GM10248 (cell line): Measurements from ENCODE around the gene ULK4.
A peak's percentile ranks its signal among the peaks of the same experiment; 100 is the strongest.

Experiments
- CTCF ChIA-PET: fragments of 300-600 bp; sonication (Branson Sonifier 250); formaldehyde crosslinking; extraction: SDS; loops from one replicate; lab custom pipeline; 2021; ENCODE audit warnings: antibody characterized with exemption; lab: Yijun Ruan, JAX
- POLR2A ChIA-PET: fragments of 350-650 bp; sonication (Branson Sonifier 250); formaldehyde crosslinking; extraction: SDS; loops from one replicate; lab custom pipeline; 2020; ENCODE audit warnings: antibody characterized with exemption; lab: Yijun Ruan, JAX
- DNase-seq: peaks from one replicate; pipeline ENCODE4 v3.0.0; 2012; ENCODE audit errors: extremely low spot score
- CTCF ChIP-seq: IDR thresholded peaks from 2 replicates; pipeline ENCODE4 v1.5.1; 2012; ENCODE audit warnings: mild to moderate bottlenecking, low read depth; ENCODE audit errors: extremely low read depth, missing control alignments, control extremely low read depth

Gene ULK4

GRCh38 chr3:41578798-41579197 lies 383.1 kb downstream of the ULK4 start:
- ChIA-PET POLR2A (no interaction called here), CTCF (interaction anchor here (1.1 to 1.3 kb wide), 2 partner anchors 39 to 1270 kb away, joined by 3 read pairs; no protein-coding TSS in a partner anchor)
- no peak for TF ChIP-seq CTCF
- no peak for DNase-seq

GRCh38 chr3:41575724-41576123 lies 386.2 kb downstream of the ULK4 start:
- DNase-seq, result no peak
- no peak for TF ChIP-seq CTCF
- ChIA-PET CTCF (no interaction called here), POLR2A (no interaction called here)

GRCh38 chr3:41574900-41575299 lies 387.0 kb downstream of the ULK4 start:
- TF ChIP-seq CTCF, result peak; percentile 9
- POLR2A ChIA-PET, result no interaction called here
- no peak for DNase-seq
- CTCF ChIA-PET, result no interaction called here

DNA sequence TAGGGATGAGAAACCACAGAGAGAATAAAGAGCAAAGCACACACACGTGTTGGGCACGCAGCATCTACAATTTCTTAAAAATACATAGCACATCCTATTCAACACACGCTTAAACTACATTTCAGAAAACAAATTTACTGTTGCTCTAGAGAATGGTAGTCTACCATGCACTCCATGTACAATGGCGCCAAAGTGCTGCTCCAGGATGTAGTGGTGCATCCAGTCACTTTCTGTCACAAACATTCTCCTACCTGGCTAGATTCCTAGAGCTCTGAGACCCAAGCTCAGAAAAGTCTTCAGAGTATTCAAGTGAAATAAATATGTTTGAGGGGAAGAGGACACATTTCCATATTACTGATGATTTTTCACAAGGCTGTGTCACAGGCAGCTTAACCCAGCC lies 388.3 kb downstream of the ULK4 start:
- no peak for TF ChIP-seq CTCF
- POLR2A ChIA-PET, result no interaction called here
- CTCF ChIA-PET, result no interaction called here
- no peak for DNase-seq

DNA sequence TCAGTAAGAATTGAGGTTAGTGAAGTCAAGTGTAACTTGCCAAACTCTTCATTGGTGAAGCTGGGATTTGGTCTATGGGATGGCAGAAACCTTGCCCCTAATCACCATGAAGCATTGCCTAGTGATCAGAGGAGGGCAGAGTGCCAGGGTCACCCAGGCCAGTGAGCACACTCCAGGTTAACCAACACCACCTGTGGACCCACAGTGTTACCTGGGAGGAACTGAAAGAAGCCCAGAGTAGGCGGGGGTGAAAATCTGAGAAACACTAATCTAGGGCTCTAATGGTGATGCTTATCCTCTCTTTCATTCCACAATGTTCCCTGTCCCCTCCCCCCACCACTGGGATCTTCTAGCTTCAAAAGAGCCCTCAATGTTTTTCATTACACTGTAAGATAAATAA lies 389.8 kb downstream of the ULK4 start:
- TF ChIP-seq CTCF, result no peak
- CTCF ChIA-PET, result no interaction called here
- DNase-seq, result no peak
- POLR2A ChIA-PET, result no interaction called here

- CTCF ChIA-PET, result interaction anchor here (1.4 kb wide), 1 partner anchor 46 kb away, joined by 3 read pairs; no protein-coding TSS in a partner anchor
- no peak for TF ChIP-seq CTCF
- no peak for DNase-seq
- POLR2A ChIA-PET, result no interaction called here
These were observed 392.1 kb downstream of the ULK4 start for GRCh38 chr3:41569632-41570305.
